Mucosa of rectum (tissue), 2 donors: ENCODE data around the gene SLC2A8.

ENCODE experiments used
- H3K27ac ChIP-seq, 2 donors: one replicate each; pipeline ENCODE4 v1.7.0; 2013; ENCODE audit warnings: inconsistent platforms in 2 of 2, low read depth in 2 of 2, low read length in 2 of 2
- H3K27me3 ChIP-seq, 2 donors: one replicate each; pipeline ENCODE4 v1.7.0; 2013; ENCODE audit warnings: low read length in 2 of 2; ENCODE audit not compliant: control insufficient read depth in 2 of 2, insufficient read depth in 2 of 2
- H3K36me3 ChIP-seq, 2 donors: one replicate each; pipeline ENCODE4 v1.7.0; 2013; ENCODE audit warnings: low read length in 2 of 2; ENCODE audit not compliant: control insufficient read depth in 2 of 2, insufficient read depth in 2 of 2
- H3K4me1 ChIP-seq, 2 donors: one replicate each; pipeline ENCODE4 v1.7.0; 2013; ENCODE audit warnings: low read length in 2 of 2, mild to moderate bottlenecking in 1 of 2; ENCODE audit not compliant: control insufficient read depth in 2 of 2, insufficient read depth in 2 of 2
- H3K4me3 ChIP-seq, 2 donors: one replicate each; pipeline ENCODE4 v1.7.0; 2013; ENCODE audit warnings: low read length in 2 of 2
- H3K9ac ChIP-seq, 2 donors: one replicate each; pipeline ENCODE4 v1.7.0; 2013; ENCODE audit warnings: low read length in 2 of 2, low read depth in 1 of 2, mild to moderate bottlenecking in 1 of 2
- H3K9me3 ChIP-seq, 2 donors: one replicate each; pipeline ENCODE4 v1.7.0; 2013; ENCODE audit warnings: low read length in 2 of 2; ENCODE audit not compliant: control insufficient read depth in 2 of 2
- donor health status: healthy.
- donor health status: Normal muscosa, but diverticular disease.

The SLC2A8 gene

DNA sequence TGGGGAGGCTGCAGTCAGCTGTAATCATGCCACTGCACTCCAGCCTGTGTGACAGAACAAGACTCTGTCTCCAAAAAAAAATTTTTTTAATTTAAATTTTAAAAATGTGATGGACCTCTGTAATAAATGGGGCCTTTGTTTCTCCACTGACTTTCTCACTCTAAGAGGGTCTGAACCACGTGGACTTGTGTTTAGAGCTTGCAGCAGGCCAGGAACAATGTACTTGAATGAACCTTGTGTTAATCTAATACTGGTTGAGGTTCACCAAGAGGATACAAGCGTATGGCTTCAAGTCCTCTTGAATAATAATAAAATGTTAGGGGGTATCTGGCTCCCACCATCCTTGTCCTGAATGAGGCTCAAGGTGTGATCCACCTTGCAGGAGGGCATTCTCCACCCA is 14.4 kb upstream of the SLC2A8 start:
- H3K9ac ChIP-seq: no peak overlapping the region
- no peaks in the 10 kb centered on the region for H3K27me3 ChIP-seq
- no peaks in the 10 kb centered on the region for H3K36me3 ChIP-seq
- H3K27ac ChIP-seq: no peak overlapping the region
- H3K9me3 ChIP-seq: peaks cover 2 to 5% of the 10 kb centered on the region in 2 donors
- no peaks in the 10 kb centered on the region for H3K4me1 ChIP-seq
- H3K4me3 ChIP-seq: no peak overlapping the region

DNA sequence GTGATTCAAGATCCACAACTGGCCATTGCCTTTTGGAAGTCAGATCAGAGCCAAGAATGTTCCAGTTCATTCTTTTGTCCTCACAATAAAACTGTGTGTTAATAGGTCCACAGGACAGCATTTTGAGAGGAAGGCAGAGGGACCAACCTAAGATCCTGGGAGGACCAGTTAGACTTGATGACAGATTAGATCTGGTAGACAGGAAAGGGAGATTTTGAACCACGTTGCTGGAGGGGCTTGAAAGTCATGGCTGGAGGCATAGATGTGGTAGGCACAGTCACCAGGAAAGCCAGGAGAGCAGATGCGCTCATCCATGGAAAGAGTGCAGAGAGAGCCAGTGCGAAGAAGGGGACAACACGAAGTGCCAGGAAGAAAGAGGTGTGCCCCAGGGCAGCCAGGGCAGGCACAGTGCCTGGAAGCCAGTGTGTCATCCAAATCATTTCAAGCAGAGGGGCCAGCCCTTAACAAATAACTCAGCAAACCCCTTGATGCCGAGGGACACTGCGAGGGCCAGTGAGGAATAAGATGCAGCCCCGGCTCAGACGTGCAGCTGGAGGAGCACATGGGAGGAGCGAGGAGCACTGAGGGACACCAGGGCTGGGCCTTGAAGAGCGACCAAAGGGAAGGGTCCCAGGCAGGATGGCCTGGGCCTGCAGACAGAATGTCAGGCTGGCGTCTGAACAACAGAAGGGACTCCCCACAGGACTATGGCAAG is 12.8 kb upstream of the SLC2A8 start:
- no peak overlapping the region for H3K4me3 ChIP-seq
- H3K9me3 ChIP-seq: peaks cover 0 to 2% of the 10 kb centered on the region in 2 donors
- H3K27ac ChIP-seq: no peak overlapping the region
- H3K9ac ChIP-seq: no peak overlapping the region
- no peaks in the 10 kb centered on the region for H3K36me3 ChIP-seq
- peaks cover 11 to 13% of the 10 kb centered on the region in 2 donors for H3K4me1 ChIP-seq
- no peaks in the 10 kb centered on the region for H3K27me3 ChIP-seq

DNA sequence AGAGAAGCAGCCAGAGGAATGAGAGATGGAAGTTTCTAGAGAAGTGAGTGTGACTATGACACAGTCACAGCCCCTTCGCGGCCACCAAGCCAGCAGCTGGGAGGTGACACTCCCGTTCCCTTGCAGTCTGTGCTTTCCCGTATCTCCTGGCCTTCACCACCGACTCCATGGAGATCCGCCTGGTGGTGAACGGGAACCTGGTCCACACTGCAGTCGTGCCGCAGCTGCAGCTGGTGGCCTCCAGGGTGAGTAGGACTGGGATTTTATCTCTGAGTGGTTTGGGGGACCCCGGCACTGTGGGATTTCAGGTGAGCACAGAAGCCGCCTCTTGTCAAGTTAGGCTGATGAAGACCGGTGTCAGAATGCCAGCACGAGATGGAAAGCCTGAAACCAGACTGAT is 12.1 kb upstream of the SLC2A8 start:
- H3K4me1 ChIP-seq: peaks cover 15 to 16% of the 10 kb centered on the region in 2 donors
- H3K9me3 ChIP-seq: no peaks in the 10 kb centered on the region
- H3K27me3 ChIP-seq: no peaks in the 10 kb centered on the region
- H3K4me3 ChIP-seq: no peak overlapping the region
- no peak overlapping the region for H3K27ac ChIP-seq
- no peaks in the 10 kb centered on the region for H3K36me3 ChIP-seq
- H3K9ac ChIP-seq: no peak overlapping the region

DNA sequence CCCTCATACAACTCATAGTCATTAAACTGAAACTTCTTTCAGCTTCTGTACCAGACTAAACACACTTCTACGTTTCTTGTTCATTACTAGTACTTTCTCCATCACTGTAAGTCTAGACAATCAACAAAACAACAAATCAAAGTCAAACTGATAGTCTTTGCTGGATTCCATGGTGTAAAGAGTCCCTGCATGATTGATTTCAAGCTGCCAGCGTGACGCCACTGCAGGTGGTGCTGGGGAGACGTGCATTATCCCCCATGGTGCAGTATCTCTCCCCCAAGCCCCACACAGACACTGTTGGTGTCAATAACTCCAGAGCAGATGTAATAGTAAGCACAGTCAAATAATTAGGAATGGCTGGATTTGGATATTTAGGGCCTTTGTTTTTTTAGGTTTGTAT is 10.7 kb upstream of the SLC2A8 start:
- Histone ChIP-seq H3K9me3 (no peaks in the 10 kb centered on the region), H3K27me3 (no peaks in the 10 kb centered on the region), H3K4me3 (no peak overlapping the region), H3K27ac (no peak overlapping the region), H3K4me1 (peaks cover 18 to 24% of the 10 kb centered on the region in 2 donors), H3K9ac (no peak overlapping the region), H3K36me3 (no peaks in the 10 kb centered on the region)

- H3K4me3 ChIP-seq: no peak overlapping the region
- no peaks in the 10 kb centered on the region for H3K36me3 ChIP-seq
- H3K9me3 ChIP-seq: no peaks in the 10 kb centered on the region
- H3K27ac ChIP-seq: no peak overlapping the region
- H3K4me1 ChIP-seq: peaks cover 18 to 24% of the 10 kb centered on the region in 2 donors
- H3K9ac ChIP-seq: no peak overlapping the region
- H3K27me3 ChIP-seq: no peaks in the 10 kb centered on the region
Observed at GRCh38 chr9:127386981-127387380, 10.0 kb upstream of the SLC2A8 start.

GRCh38 chr9:127388037-127388855 is 8.7 kb upstream of the SLC2A8 start:
- Histone ChIP-seq H3K9ac (peak overlapping the region; percentile 10 to 53), H3K36me3 (no peaks in the 10 kb centered on the region), H3K4me1 (peaks cover 18 to 24% of the 10 kb centered on the region in 2 donors), H3K27ac (peak overlapping the region; percentile 80 to 81), H3K4me3 (peak overlapping the region; percentile 13 to 38), H3K9me3 (no peaks in the 10 kb centered on the region), H3K27me3 (no peaks in the 10 kb centered on the region)

- Histone ChIP-seq H3K27ac (peak overlapping the region; percentile 80 to 81), H3K36me3 (no peaks in the 10 kb centered on the region), H3K27me3 (no peaks in the 10 kb centered on the region), H3K9me3 (no peaks in the 10 kb centered on the region), H3K4me1 (peaks cover 18 to 24% of the 10 kb centered on the region in 2 donors), H3K4me3 (peak overlapping the region in 1 of 2 donors; percentile 38), H3K9ac (peak overlapping the region in 1 of 2 donors; percentile 53)
Observed at GRCh38 chr9:127388856-127389238, 8.1 kb upstream of the SLC2A8 start.

DNA sequence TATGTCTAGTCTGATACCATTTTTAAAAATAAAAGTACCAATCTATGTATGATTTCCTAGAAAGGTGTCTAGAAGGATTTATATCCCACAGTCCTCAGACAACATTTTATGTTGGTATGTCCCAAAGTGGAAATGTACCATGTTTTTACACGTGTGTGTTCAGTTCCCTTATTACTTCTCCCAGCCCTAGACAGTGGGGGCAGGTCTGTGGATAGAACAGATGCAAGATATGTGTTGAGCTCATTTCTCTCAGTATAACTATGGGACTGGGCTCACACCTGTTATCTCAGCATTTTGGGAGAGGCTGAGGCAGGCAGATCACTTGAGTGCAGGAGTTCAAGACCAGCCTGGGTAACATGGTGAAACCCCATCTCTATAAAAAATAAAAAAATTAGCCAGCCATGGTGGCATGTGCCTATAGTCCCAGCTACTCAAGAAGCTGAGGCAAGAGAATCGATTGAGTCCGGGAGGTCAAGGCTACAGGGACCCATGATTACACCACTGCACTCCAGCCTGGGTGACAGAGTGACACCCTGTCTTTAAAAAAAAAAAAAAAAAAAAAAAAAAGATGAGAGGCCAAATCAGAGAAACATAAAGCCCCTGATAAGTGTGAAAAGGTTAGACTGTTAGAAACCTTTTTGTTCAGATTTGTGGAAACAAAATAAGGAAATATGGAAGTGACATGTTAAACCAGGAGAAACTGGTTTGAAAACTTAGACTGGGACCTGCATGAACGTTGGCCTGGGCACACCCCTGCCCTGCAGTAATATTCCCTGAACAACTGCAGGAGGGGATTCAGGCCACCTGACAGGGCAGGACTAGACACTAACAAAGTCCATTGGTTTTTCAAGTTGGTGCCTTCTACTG is 7.4 kb upstream of the SLC2A8 start:
- Histone ChIP-seq H3K9ac (peak overlapping the region in 1 of 2 donors; percentile 53), H3K27me3 (no peaks in the 10 kb centered on the region), H3K9me3 (no peaks in the 10 kb centered on the region), H3K4me1 (peaks cover 18 to 24% of the 10 kb centered on the region in 2 donors), H3K36me3 (no peaks in the 10 kb centered on the region), H3K4me3 (no peak overlapping the region), H3K27ac (peak overlapping the region; percentile 80 to 81)

- no peaks in the 10 kb centered on the region for H3K27me3 ChIP-seq
- peak overlapping the region in 1 of 2 donors; percentile 14 for H3K9ac ChIP-seq
- H3K9me3 ChIP-seq: no peaks in the 10 kb centered on the region
- H3K4me1 ChIP-seq: peaks cover 18 to 24% of the 10 kb centered on the region in 2 donors
- no peaks in the 10 kb centered on the region for H3K36me3 ChIP-seq
- H3K4me3 ChIP-seq: no peak overlapping the region
- peak overlapping the region in 1 of 2 donors; percentile 81 for H3K27ac ChIP-seq
Observed at GRCh38 chr9:127390248-127390545, 6.8 kb upstream of the SLC2A8 start.
